22Rv1 (cell line): ENCODE results near the gene BET1.

ENCODE experiments used
- H3K27ac ChIP-seq: fragments of 450-650 bp; 2 replicates; pipeline ENCODE4 v1.5.1; 2017
- CTCF ChIP-seq: fragments of 450-650 bp; IDR thresholded peaks from 2 replicates; pipeline ENCODE4 v1.5.1; 2017; ENCODE audit warnings: mild to moderate bottlenecking
- ZFX ChIP-seq: fragments of 450-650 bp; IDR thresholded peaks from 2 replicates; pipeline ENCODE4 v1.6.1; 2017; ENCODE audit warnings: antibody characterized with exemption, borderline replicate concordance

BET1 gene

DNA sequence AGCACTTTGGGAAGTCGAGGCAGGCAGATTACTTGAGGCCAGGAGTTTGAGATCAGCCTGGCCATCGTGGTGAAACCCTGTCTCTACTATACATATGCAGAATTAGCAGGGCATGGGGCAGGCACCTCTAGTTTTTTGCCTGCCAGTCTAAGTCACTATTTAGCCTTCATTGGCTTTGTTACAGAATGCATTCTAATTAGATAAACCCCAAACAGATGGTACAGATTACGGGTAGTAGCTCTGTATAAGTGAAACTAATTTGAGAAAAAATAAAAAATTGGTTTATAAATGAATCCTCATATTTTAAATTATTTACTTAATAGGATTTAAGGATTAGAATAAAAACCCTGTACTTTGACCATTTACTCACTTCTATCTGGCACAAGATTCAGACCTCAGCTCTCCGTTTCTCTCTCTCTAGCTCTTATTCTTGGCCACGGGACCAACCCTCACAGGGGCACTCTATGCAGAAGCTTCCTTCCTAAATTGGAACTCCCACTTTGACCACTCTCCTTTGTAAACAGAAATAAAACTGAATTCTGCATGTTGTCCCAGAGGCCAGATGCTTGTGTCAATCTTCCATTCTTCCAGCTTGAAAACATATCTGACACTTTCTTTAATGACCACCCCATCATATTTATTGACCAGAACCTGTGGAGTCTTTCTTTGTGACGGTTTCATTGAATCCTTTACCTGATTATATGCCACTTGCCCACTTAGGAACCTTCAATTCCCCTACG lies 26.8 kb downstream of the BET1 start:
- TF ChIP-seq ZFX (no peak), CTCF (no peak)
- no peak overlapping the region for H3K27ac ChIP-seq

GRCh38 chr7:93973134-93973533 lies 31.0 kb downstream of the BET1 start:
- no peak for TF ChIP-seq ZFX
- TF ChIP-seq CTCF: no peak
- no peak overlapping the region for H3K27ac ChIP-seq

GRCh38 chr7:93972029-93972725 lies 32.0 kb downstream of the BET1 start:
- TF ChIP-seq CTCF (no peak), ZFX (no peak)
- H3K27ac ChIP-seq: no peak overlapping the region

DNA sequence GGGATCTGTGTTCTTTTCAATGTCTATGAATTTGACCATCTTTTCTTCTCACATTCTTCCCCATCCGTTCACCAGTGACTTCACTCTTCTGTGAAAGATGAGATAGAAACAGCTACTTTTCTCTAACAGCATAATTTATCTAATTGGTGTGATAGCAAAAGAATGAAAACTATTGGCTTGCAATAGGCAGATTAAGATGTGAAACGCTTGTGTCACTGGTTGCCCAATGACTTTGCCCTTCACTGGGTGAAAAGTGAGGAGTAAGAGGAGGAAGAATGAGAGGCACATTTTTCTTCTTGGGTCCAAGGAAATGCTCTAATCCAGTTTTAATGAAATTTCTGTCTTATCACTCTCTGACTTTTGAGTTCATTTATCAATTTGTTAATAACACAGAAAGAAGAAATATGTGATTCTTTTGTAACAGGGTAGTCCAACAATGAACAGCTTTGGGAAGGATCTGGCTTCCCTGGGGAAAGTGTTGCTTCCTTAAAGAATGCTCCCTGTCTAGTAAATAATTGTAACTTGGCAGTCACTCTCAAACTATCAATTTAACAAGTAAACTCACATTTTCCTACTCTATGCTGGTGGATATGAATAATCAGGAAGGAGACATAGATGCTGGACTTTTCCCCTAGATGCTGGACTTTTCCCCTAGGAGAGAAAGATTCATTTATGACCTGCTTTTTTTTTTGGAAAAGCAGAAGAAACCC lies 35.1 kb downstream of the BET1 start:
- TF ChIP-seq CTCF (no peak), ZFX (no peak)
- no peak overlapping the region for H3K27ac ChIP-seq

DNA sequence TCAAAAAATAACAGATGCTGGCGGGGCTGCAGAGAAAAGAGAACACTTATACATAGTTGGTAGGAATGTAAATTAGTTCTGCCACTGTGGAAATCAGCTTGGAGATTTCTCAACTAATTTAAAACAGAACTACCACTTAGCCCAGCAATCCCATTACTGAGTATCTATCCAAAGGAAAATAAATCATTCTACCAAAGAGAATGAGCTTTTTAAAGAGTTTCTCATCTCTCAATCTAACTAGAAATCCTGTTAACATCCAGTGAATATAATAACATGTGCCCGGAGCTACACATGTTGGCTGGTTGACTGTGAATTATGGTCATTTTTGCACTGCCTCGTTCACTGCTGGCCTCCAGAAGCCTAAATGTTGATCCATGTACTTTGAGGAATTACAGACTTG lies 39.3 kb downstream of the BET1 start:
- H3K27ac ChIP-seq: no peak overlapping the region
- TF ChIP-seq CTCF: no peak
- no peak for TF ChIP-seq ZFX

DNA sequence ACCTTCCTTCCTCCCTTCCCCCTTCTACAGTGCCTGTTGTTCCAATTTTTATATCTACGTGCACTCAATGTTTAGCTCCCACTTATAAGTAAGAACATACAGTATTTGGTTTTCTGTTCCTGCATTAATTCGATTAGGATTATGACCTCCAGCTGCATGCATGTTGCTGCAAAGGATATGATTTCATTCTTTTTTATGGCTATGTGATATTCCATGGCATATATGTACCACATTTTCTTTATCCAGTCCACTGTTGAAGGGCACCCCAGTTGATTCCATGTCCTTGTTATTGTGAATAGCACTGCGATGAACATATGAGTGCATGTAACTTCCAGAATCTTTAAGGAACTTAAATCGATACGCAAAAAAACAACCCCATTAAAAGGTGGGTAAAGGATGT lies 39.9 kb downstream of the BET1 start:
- TF ChIP-seq ZFX: no peak
- no peak for TF ChIP-seq CTCF
- no peak overlapping the region for H3K27ac ChIP-seq

- TF ChIP-seq CTCF: no peak
- TF ChIP-seq ZFX: no peak
- H3K27ac ChIP-seq: no peak overlapping the region
These were observed 43.2 kb downstream of the BET1 start for GRCh38 chr7:93960986-93961385.
